HG03066 (cell line): ENCODE results near the gene S100PBP.

Source experiments
- ATAC-seq: cut with Tn5 transposase; IDR thresholded peaks from one replicate; pipeline ENCODE4 v1.9.1; 2021; ENCODE audit warnings: low read depth; ENCODE audit not compliant: unreplicated experiment

S100PBP gene

DNA sequence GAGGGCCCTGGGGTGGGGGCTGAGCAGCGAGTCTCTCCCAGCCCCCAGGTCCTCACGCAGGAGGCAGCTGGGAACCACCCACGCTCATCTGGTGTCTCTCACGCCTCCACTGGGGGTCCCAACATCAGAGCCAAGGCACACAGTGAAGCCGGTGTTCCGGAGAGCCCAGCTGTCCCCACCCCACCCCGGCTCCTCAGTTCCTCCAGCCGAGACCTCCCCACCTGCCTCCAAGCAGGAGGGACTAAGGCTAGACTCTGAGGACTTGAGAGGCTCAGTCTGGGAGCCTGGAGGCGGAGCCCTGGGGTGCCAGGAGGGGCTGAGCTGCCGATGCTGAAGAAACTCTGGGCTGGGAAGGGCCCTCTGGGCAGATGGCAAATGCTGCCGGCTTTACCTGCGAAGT lies 67.3 kb downstream of the S100PBP start:
- ATAC-seq: no peak

DNA sequence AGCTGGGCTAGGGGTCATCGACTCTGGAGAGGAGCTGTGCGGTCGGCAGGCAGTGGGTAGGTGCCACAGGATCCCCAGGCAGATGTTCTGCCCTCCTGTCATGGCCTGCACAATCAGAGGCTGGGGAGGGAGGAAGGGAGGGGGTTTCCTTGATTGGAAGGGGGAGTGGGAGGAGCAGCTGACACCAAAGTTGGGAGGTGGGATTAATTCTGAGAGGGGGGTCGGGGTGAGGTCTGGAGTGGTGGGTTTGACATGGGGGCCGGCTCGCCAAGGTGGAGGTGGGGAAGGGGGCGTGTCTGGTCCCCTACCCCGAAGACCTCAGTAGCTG lies 68.2 kb downstream of the S100PBP start:
- ATAC-seq: no peak

DNA sequence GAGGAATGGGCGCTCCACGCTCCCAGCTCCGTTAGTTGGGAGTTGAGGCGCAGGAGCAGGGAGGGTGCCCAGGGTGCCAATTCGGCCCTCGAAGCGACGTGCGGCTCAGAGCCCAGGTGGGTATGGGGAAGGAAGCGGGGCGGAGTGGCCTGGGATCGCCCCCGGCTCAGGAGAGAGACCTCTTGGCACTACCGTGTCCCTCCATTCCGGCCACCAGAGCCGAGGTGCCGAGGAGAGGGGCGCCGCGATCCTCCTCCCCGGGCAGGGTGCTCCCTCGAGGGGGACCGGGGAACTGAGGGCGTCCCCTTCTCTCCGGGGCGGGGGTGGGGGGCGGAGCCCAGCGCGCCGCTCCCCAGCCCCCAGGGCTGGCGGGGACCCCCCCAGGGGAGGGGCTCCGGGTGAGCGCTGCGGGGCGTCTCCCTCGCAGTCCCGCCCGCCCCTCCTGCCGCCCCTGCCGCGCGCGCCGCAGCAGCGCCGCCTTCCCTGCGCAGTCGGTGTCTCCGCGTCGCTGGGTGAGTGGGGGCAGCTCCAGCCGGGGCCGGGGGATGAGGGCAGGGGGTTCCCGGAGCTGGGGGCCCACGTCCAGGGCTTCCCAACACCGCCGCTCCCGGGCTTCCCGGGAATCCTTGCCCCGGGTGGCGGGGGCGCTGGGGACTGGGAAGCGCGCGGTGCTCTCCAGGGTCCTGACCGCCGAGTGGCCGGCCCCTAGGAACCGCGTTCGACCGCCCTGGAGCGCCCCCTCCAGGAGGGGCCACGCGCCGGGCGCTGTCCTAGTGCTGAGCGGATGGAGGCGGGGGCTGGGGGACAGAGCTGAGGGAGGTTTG lies 68.8 kb downstream of the S100PBP start, which contains the start of gene HPCA:
HPCA (plus strand) TSS at position 488 of the 824 bp plus-strand sequence. CDS start 2,408 bp downstream, outside the sequence.
- no peak for ATAC-seq

DNA sequence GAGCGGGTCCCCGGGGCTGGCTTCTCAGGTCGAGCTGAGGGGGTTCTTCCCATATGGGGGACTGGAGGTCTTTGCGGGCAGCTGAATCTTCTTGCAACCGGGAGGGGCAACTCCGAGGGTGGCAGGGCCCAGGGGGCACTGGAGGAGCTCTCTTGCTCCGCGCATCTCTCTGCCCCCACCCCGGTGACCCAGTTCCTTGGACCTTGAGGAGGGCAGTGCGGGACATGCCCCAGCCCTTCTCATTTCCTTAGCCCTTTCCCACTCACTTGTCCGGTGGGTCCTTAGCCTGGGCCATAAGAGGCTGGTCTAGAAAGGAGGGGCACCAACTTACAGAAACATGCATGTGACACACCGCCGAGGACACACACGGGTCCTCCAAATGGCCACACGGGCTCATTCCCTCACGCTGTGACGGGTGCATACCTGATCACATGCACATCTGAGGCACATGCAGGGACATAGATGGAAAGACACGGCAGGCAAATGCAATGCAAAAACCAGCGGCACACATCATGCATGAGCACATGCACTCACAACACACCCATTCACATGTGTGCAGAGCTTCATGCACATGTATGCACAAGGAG lies 69.5 kb downstream of the S100PBP start:
- ATAC-seq: no peak

DNA sequence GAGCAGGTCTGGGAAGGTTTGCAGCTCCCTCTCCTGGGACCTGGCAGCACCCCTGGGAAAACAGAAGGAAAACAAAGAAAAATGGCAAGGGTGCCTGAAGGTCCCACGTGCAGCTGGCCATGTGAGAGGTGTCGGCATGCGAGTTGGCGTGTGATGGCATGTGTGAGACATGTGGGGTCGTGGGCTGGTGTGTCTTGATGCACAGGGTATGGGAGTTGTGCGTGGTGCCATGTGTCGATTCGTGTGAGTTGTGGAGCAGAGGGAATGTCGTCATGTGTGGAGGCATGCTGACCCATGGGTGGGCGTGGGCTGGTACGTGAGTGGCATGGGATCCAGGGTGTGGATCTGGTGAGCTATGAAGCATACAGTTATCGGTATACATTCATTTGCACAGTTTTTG lies 70.2 kb downstream of the S100PBP start:
- ATAC-seq: no peak

DNA sequence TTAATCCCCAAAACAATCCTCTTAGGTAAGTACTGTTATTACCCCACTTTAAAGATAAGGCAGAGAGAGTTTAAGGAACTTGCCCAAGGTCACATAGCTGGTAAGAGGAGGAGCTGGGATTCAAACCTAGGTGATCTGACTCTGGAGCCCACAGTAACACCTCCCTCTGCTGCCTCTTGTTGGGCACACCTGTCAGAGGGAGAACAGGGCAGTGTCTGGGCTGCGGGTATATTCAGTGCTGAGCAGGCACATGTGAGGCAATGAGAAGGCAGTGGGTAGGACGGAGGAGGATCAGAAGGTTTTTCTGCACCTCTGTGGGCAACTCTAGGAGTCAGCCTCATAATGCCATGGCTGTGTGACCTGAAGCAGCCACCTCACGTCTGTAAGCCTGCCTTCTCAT lies 70.7 kb downstream of the S100PBP start:
- no peak for ATAC-seq

DNA sequence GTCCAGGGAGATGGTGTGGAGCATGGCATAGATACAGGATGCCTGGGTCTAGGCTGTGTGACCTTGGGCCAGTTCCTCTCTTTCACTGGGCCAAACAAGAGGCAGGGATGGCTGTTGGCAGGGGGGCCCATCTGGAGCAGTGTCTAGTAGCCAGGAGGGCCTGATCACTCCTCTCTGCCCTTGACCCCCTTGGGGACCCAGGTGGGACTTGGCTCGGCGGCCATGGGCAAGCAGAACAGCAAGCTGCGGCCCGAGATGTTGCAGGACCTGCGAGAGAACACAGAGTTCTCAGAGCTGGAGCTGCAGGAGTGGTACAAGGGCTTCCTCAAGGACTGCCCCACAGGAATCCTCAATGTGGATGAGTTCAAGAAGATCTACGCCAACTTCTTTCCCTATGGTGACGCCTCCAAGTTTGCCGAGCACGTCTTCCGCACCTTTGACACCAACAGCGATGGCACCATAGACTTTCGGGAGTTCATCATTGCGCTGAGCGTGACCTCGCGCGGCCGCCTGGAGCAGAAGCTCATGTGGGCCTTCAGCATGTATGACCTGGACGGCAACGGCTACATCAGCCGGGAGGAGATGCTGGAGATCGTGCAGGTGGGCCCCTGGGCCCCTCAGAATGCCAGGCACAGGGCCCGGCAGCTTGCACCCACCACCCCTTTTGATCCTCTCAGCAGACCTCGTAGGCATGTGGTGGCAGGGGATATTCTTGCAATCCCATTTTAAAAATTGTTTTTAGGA lies 71.4 kb downstream of the S100PBP start:
- ATAC-seq: no peak

DNA sequence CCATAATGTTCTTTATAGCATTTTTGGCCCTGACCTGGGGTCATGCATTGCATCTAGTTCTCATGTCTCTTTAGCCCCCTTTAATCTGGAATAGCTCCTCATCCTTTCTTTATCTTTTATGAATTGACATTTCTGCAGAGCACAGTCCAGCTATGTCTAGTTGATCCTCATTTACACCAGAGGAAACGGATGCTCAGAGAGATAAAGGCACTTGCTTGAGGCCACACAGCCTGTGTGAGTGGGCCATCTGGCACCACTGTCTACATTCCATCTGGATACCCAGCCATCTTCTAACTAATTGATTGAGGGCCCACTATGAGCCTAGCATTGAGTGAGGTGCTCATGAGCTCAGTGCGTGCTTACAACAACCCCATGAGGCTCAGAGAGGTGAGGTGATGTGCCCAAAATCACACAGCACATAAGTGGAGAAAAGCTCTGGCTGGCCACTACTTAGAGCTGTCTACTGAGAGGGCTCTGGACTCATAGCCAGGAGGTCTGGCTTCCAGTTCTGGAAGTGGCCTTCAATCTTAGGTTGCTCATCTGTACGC lies 72.4 kb downstream of the S100PBP start:
- no peak for ATAC-seq

DNA sequence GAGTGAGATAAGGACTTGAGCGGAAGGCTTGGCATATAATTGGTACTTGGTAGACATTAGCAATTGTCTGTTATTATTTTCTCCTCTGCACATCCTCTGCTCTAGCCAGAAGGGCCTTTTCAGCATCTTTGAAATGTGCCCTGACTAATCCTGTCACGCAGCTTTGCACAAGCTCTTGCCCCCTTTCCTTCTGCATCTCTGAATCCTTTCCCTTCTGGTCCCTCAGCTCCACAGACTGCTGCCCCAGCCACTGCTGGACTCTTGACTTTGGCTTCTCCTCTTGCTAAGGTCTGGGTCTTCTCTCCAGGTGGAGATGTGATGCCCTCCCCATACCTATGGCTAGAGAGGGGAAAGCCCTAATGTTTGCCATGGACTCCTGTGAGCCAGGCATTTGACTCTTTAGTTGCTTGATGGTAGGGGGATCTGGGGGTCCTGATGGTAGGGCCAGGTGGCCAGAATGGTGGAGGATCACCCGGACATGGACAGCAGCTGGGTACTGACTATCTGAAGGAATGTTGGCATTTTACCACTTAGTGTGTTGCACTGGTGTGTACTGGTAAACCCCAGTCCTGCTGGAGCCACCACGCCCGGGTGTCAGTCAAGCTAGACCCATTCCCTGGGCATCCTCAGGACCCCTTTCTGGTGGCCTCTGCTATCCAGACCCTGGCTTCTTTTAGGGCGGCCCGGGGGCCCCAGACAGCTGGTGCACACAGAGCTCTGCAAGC lies 73.2 kb downstream of the S100PBP start:
- ATAC-seq: no peak

DNA sequence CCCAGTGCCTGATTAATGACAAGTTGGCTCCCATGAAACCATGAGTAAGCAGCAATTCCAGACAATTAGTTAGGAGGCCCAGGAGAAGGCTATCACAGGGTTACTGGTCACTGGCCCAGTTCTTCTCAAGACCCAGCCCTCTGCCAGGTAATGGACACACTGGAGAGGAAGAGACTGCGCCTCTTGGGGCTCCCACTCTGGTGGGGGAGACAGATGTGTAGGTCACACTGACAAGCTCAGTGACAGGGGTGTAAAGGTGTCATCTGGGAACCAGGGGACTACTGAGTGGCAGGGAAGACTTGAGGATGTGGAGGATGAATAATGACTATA lies 73.8 kb downstream of the S100PBP start:
- ATAC-seq: no peak

DNA sequence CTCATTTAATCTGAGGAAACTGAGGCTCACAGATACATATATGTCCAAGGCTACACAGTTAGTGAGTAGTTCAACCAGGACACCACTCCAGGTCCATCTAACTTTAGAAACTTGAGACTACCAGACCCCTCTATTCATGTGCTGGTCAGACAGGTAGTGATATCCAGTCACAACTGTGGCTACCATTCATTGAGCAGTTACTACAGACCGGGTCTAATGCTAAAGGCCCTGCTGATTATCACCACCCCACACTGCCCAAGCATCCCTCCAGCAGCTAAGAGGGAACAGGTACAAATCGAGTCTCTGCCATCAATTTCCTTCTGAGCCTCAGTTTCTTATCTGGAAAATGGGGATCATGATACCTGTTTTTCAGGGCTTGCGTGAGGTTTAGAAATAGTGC lies 74.2 kb downstream of the S100PBP start:
- no peak for ATAC-seq

DNA sequence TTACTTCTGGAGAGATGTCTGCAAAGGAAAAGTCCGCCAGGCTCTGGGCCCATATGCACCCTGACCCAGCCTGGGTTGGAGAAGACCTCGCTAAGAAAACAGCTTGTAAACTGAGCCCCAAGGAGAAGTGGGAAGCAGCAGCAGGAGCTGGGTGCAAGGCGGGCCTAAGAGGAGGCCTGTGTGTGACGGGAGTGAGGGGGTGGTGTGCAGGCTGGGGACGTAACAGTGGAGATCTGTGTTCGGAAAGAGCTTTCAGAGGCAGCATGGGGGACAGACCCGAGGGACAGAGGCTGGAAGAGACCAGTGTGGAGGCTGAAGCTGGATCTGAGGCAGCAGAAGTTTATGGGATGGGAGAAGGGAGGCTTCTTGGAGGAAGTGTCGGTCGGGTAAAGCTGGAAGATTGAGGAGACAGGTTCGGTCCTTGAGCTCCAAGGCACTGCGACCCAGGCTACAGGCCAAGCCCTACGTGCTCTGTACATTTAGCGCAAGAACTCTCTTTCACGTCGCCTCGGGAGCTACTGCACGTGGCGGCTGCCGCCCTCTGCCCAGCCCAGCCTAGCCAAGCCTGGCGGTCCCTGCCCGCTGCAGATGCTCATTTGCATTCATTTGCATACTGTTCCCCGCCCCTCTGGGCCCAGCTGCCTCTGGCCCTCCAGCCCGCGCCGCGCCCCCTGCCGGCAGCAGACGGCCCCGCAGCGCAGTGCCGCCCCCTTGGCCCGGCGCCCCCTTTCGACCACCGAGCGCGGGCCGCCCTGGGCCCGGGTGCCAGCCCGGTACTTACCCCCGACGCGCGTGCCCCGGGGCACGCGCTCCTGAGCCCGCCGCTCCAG lies 75.1 kb downstream of the S100PBP start:
- no peak for ATAC-seq

DNA sequence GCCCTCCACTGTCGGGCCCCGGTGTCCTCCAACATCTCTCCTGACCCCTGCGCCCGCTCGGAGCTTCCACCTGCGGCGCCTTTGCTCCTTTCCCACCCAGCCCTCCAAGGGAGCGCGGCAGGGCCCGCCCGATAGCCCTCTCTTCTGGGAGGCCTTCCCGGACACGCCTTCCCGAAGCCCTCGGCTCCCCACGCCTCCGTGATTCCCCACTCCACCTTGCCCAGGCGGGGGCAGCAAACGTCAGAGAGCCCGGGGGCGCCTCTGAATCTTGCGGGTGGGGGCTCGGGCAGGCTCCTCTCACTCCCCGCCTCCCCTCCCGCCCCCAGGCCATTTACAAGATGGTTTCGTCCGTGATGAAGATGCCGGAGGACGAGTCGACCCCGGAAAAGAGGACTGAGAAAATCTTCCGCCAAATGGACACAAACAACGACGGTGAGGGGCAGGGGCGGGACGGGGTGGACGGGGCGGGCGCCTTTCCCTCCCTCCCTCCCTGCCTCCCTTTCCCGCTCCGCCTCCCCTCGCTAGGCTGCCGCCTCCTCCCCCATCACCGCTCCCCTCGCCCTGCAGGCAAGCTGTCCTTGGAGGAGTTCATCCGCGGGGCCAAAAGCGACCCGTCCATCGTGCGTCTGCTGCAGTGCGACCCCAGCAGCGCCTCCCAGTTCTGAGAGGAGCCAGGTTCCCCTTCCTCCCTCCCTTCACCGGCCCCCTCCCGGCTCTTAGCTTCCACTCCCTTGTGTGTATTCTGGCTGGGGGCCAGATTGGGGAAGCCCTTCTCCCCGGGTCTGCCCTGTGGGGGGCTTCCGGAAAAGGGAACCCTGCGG lies 76.0 kb downstream of the S100PBP start:
- no peak for ATAC-seq

DNA sequence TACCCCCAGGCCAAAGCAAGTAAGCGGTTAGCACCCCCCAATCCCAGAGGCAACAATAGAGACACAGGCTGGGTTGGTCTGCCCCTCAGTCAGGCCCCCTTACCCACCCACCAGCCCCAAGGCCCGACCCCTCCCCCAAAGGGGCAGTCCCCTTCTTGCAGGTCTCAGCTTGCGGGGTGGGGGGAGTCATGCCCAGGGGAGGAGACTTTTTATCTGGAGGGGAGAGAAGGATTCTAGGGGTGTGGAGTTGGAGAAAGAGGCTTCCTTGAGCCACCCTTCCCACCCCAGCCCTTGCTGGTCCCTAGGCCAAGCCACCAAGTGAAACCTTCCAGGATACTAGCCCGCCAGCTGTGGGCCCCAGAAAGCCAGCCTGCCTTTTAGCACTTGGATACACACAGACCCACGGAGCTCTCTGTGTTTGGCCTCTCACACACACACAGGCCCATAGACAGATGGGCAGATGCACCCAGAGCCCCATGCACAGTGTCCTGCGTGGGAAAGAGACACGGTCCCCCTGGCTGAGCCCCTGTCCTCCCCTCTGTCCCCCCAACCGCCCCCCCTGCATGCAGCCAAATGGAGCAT lies 76.7 kb downstream of the S100PBP start:
- ATAC-seq: no peak

DNA sequence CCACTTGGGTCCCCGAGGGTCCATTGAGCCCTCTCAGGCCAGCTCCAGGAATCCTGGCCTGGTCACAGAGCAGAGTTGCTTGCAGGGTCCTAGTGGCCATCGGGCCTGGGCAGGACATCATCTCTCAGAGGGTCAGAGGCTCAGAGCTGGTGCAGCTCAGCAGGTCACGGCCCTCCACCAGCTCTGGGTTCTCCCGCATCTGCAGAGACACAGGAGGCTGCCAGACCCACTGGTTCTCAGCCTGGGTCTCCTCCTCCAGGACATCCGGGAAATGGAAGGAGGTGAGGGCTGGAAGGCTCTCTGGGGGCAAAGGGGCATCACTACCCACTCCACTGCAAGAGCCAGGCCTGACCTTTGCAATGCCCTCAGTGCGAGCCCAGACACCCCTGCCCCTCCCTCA lies 77.2 kb downstream of the S100PBP start:
- no peak for ATAC-seq

DNA sequence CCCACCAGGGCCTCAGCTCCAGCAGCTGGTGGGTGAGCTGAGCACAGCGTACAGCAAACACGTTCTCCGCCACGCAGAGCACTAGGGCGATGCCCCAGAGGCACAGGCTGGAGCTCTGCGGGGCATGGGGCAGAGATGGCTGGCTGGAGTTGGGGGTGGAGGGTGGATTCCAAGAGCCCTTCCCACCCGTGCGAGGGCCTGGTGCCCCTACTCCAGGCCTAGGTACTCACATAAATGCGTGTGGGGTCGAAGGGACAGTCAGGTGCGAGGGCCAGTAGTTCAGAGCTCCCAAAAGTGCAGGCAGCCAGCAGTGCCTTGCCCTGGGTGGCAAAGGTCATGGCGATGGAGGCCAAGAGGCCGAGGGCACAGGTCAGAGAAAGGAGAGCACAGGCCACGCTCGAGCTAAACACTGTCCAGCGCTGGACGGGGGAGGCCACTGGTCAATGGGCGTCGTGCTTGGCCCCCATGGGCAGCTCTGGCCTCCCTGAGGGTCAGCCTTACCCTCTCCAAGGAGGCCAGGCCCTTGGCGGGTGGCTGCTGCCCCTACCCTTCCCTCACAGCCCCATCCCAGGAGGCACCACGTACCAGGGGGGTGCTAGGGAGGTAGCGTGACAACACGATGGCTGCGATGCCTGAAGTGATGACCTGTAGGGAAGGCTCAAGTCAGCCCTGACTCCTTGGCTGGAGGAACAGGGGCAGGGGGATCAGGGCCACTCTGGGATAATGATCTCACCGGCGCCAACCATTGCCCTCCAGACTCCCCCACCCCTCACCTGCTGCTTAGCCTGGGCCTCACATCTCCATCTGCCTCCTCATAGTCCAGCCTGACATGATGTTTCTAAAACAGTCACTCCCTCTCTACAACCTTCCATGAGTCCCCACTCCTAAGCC lies 78.1 kb downstream of the S100PBP start:
- no peak for ATAC-seq

DNA sequence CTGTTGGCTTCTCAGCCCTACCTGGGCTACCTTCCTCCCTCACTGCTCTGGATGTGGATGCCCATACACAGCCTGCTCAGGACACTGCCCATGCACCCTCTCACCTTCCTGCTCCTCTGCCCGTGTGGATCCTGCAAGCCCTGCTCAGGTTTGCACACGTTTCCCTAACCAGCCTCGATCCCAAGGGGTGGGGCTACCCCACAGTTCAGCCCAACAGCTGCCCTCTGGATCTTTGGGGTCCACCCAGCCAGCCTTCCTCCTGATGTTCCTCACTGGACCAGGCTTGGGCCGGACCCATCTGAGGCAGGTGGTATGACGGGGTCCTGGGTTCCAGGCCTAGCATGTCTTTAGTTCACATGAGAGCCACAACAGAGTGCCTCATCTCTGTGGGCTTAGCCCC lies 79.0 kb downstream of the S100PBP start:
- ATAC-seq: no peak
